Chondrocyte (in vitro differentiated cells): Measurements from ENCODE around the gene EDC3. TPM values are rescaled to one million over a fixed set of nuclear protein-coding genes. Genes with fewer than 3 reads are reported as not detected.

ENCODE experiments used
- DNase-seq: peaks from one replicate; pipeline ENCODE4 v3.0.0; 2021; ENCODE audit warnings: mixed read lengths, low spot score
- H3K27ac Mint-ChIP-seq: one replicate; pipeline ENCODE4 v1.8.0; 2021; ENCODE audit warnings: mild to moderate bottlenecking, moderate library complexity, mixed read lengths; ENCODE audit not compliant: unreplicated experiment
- H3K27me3 Mint-ChIP-seq: 2 replicates; pipeline ENCODE4 v1.8.0; 2021; ENCODE audit warnings: low read depth, mixed read lengths
- H3K36me3 Mint-ChIP-seq: 2 replicates; pipeline ENCODE4 v1.8.0; 2021; ENCODE audit warnings: low read depth, mixed read lengths
- H3K4me1 Mint-ChIP-seq: 2 replicates; pipeline ENCODE4 v1.8.0; 2021; ENCODE audit warnings: low read depth, mild to moderate bottlenecking, mixed read lengths
- H3K4me3 Mint-ChIP-seq: one replicate; pipeline ENCODE4 v1.8.0; 2021; ENCODE audit warnings: mild to moderate bottlenecking, moderate library complexity, mixed read lengths; ENCODE audit not compliant: unreplicated experiment
- H3K9me3 Mint-ChIP-seq: 2 replicates; pipeline ENCODE4 v1.8.0; 2021; ENCODE audit warnings: low read depth, mixed read lengths
- CTCF ChIP-seq: fragments of 200-600 bp; sonication (generic); IDR thresholded peaks from 2 replicates; pipeline ENCODE4 v1.5.0; 2021; ENCODE audit warnings: antibody characterized with exemption, mild to moderate bottlenecking, moderate library complexity
- total RNA-seq: library from RNA; stranded (reverse); gene quantifications from 3 replicates; pipeline ENCODE4 v1.2.1, GENCODE V29; 2021

The EDC3 gene
- total RNA-seq, 1 donor from 2014 or later = 32.8 TPM

- no peaks in the 10 kb centered on the region for H3K4me1 Mint-ChIP-seq
- H3K4me3 Mint-ChIP-seq = no peak overlapping the region
- no peaks in the 10 kb centered on the region for H3K36me3 Mint-ChIP-seq
- H3K9me3 Mint-ChIP-seq = no peaks in the 10 kb centered on the region
- H3K27ac Mint-ChIP-seq = no peak overlapping the region
- no peak for TF ChIP-seq CTCF
- DNase-seq = no peak
- H3K27me3 Mint-ChIP-seq = peaks cover 36% of the 10 kb centered on the region
Measured at GRCh38 chr15:74709011-74709410, 13.2 kb upstream of the EDC3 start.

GRCh38 chr15:74696808-74697207, 984 bp upstream of the EDC3 start:
- Mint-ChIP-seq H3K4me3 (peak overlapping the region; percentile 100), H3K4me1 (peaks cover 40% of the 10 kb centered on the region), H3K27me3 (peaks cover 15% of the 10 kb centered on the region), H3K27ac (no peak overlapping the region), H3K9me3 (no peaks in the 10 kb centered on the region), H3K36me3 (peaks cover 2% of the 10 kb centered on the region)
- no peak for TF ChIP-seq CTCF
- no peak for DNase-seq

- peaks cover 2% of the 10 kb centered on the region for H3K36me3 Mint-ChIP-seq
- peaks cover 10% of the 10 kb centered on the region for H3K27me3 Mint-ChIP-seq
- H3K4me3 Mint-ChIP-seq = peak overlapping the region; percentile 100
Measured at GRCh38 chr15:74696398-74696729, 540 bp upstream of the EDC3 start.

GRCh38 chr15:74692327-74692726, 3.5 kb downstream of the EDC3 start:
- Mint-ChIP-seq H3K4me1 (peaks cover 40% of the 10 kb centered on the region), H3K9me3 (no peaks in the 10 kb centered on the region), H3K27me3 (no peaks in the 10 kb centered on the region), H3K27ac (no peak overlapping the region), H3K4me3 (no peak overlapping the region), H3K36me3 (peaks cover 2% of the 10 kb centered on the region)
- no peak for TF ChIP-seq CTCF
- DNase-seq = no peak

More at GRCh38 chr15:74696398-74696729, 540 bp upstream of the EDC3 start:
- no peak for DNase-seq
- no peaks in the 10 kb centered on the region for H3K9me3 Mint-ChIP-seq
- H3K27ac Mint-ChIP-seq = peak overlapping the region; percentile 100
- TF ChIP-seq CTCF = no peak
- H3K4me1 Mint-ChIP-seq = peaks cover 40% of the 10 kb centered on the region

GRCh38 chr15:74683758-74684157, 12.1 kb downstream of the EDC3 start:
- Mint-ChIP-seq H3K27me3 (no peaks in the 10 kb centered on the region), H3K36me3 (peaks cover 3% of the 10 kb centered on the region), H3K9me3 (peaks cover 3% of the 10 kb centered on the region), H3K4me3 (no peak overlapping the region), H3K4me1 (no peaks in the 10 kb centered on the region), H3K27ac (no peak overlapping the region)
- no peak for DNase-seq
- TF ChIP-seq CTCF = no peak
